Body of pancreas (tissue), 4 donors: ENCODE results near the gene LPCAT1. TPM values are rescaled to one million over a fixed set of nuclear protein-coding genes. Genes with fewer than 3 reads are reported as not detected.

Experiments
- ATAC-seq: fragments of 150-250 bp; one replicate; pipeline ENCODE4 v1.9.1; 2016
- DNase-seq, 4 donors: peaks; one replicate each; pipeline ENCODE4 v3.0.0-alpha.2; 2019
- H3K27ac ChIP-seq, 4 donors: fragments of 200-600 bp; sonication (generic); 1 replicate in 3 of 4; 2 replicates in 1 of 4; pipeline versions ENCODE4 v1.5.1 to v1.6.1; 2016 to 2019; ENCODE audit warnings: mild to moderate bottlenecking in 1 of 4, mixed read lengths in 1 of 4, moderate library complexity in 1 of 4
- H3K27me3 ChIP-seq, 2 donors: fragments of 200-600 bp; sonication (generic); one replicate each; pipeline ENCODE4 v1.6.0; 2016; ENCODE audit warnings: mild to moderate bottlenecking in 1 of 2
- H3K36me3 ChIP-seq, 2 donors: fragments of 200-600 bp; sonication (generic); replicated peaks in 1 of 2; 2 replicates each; pipeline ENCODE4 v1.5.1; 2016; ENCODE audit warnings: low read depth in 2 of 2; ENCODE audit not compliant: insufficient read depth in 1 of 2
- H3K4me1 ChIP-seq: fragments of 200-600 bp; sonication (generic); one replicate; pipeline ENCODE4 v1.6.0; 2016
- H3K4me3 ChIP-seq, 2 donors: fragments of 200-600 bp; sonication (generic); 1 replicate in 1 of 2; 2 replicates in 1 of 2; pipeline ENCODE4 v1.5.1; 2016 to 2019
- H3K9me3 ChIP-seq, 3 donors: fragments of 200-600 bp; sonication (generic); 1 replicate in 2 of 3; 2 replicates in 1 of 3; pipeline ENCODE4 v1.5.1; 2016
- POLR2A ChIP-seq, 3 donors: fragments of 450-650 bp; IDR thresholded peaks; one replicate each; pipeline ENCODE4 v1.6.1; 2016; ENCODE audit warnings: antibody characterized with exemption in 3 of 3, mild to moderate bottlenecking in 2 of 3
- WGBS, 2 donors: methylation state at CpG; one replicate each; pipeline ENCODE4 v1.1.5; 2017; 5-methylcytosine and 5-hydroxymethylcytosine counted together
- intact Hi-C: fragments of 100-400 bp; cut with DNase I; formaldehyde crosslinking; loops from one replicate; pipeline ENCODE4 v1.15.1; 2023
- total RNA-seq, 2 donors: library from RNA; depleted of rRNA; stranded (reverse); fragments of >200 nt; gene quantifications; one replicate each; pipeline ENCODE4 v1.1.0, GENCODE V29; 2016
- TF ChIP-seq, protein P1 (sequence below), 7 experiments: fragments of 450-650 bp in 4 of 7; fragments of 200-600 bp in 3 of 7; sonication (generic) in 3 of 7; IDR thresholded peaks; one replicate each; pipeline ENCODE4 v1.5.1; 2016 to 2019; ENCODE audit warnings: antibody characterized with exemption in 7 of 7

LPCAT1 gene
- total RNA-seq, 2 donors from 2014 or later = 17.1 to 21.5 TPM

DNA sequence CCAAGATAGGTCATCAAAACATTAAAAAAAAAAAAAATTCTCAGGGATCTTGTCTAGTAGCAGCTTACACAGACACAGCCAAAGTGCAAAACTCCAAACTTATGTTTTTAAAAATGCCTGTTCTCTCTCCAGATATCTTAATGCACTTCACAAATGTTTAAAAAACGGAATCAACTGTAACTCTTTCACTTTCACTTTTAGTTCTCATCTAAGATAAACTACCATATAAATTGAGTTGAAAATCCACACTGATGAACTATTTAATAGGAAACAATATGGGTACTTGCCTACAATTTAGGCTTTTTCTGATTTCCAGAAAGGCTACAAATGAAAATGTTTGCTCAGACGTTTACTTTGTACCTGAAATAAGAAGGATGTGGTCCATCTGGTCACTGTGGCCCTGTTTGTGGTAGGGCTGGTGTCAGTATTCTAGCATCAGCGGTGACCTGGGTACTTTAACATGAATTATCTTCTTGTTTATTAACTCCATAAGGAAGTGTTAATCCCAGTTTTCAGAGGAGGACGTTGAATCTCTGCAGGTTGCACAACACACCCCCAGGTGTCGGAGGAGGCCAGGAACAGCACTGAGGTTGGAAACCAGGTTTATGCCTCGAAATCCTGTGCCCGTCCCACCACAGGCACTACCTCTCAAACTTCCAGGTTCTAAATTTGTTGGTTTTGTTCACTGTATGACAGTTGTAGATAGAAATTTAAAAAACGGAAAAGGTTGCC lies 13.3 kb upstream of the LPCAT1 start:
- H3K4me1 ChIP-seq = peaks cover 7% of the 10 kb centered on the region
- no peaks in the 10 kb centered on the region for H3K9me3 ChIP-seq
- H3K4me3 ChIP-seq = no peak overlapping the region
- intact Hi-C loops = no loop called here
- ATAC-seq = no peak
- WGBS, 2 donors = 55 to 59% methylated on average over 8 of the region's 8 CpGs
- H3K36me3 ChIP-seq = no peaks in the 10 kb centered on the region
- no peak for DNase-seq
- TF ChIP-seq, protein P1, sequence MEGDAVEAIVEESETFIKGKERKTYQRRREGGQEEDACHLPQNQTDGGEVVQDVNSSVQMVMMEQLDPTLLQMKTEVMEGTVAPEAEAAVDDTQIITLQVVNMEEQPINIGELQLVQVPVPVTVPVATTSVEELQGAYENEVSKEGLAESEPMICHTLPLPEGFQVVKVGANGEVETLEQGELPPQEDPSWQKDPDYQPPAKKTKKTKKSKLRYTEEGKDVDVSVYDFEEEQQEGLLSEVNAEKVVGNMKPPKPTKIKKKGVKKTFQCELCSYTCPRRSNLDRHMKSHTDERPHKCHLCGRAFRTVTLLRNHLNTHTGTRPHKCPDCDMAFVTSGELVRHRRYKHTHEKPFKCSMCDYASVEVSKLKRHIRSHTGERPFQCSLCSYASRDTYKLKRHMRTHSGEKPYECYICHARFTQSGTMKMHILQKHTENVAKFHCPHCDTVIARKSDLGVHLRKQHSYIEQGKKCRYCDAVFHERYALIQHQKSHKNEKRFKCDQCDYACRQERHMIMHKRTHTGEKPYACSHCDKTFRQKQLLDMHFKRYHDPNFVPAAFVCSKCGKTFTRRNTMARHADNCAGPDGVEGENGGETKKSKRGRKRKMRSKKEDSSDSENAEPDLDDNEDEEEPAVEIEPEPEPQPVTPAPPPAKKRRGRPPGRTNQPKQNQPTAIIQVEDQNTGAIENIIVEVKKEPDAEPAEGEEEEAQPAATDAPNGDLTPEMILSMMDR (IDR thresholded peaks at IDR 0.05) = no peak
- TF ChIP-seq POLR2A (IDR thresholded peaks at IDR 0.05) = no peak
- no peaks in the 10 kb centered on the region for H3K27me3 ChIP-seq
- H3K27ac ChIP-seq = no peak overlapping the region

DNA sequence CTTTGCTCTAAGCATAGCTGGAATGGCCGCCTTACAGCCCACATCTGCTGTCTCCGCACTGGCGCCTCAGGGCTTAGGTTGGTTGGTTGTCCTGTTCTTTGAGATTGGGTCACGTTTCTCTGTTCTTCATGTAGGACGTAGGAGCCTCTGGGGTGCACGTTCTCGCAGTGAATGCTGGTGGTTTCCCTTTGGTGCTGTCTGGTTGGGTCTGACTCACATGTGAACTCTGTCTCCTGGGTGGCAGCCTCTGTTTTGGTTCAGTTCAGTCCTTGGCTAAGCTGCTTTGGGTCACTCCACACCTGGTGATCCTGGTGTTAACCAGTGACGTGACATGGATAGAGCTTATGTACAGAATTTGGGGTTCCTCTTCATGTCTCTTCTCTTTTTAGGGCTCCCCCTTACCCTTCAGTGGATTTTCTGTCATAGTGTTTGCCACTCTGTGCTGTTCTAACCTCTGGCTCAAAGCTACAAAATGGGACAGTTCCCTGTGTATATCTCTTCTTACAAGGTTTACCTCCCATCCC lies 12.6 kb upstream of the LPCAT1 start:
- no peak for DNase-seq
- Histone ChIP-seq H3K4me1 (peaks cover 7% of the 10 kb centered on the region), H3K27me3 (no peaks in the 10 kb centered on the region), H3K9me3 (no peaks in the 10 kb centered on the region), H3K27ac (no peak overlapping the region), H3K4me3 (no peak overlapping the region), H3K36me3 (no peaks in the 10 kb centered on the region)
- ATAC-seq = no peak
- 77 to 79% methylated on average over 7 to 8 of the region's 8 CpGs for WGBS, 2 donors
- TF ChIP-seq, protein P1 (IDR thresholded peaks at IDR 0.05) = no peak
- no peak for TF ChIP-seq POLR2A (IDR thresholded peaks at IDR 0.05)
- intact Hi-C loops = no loop called here

DNA sequence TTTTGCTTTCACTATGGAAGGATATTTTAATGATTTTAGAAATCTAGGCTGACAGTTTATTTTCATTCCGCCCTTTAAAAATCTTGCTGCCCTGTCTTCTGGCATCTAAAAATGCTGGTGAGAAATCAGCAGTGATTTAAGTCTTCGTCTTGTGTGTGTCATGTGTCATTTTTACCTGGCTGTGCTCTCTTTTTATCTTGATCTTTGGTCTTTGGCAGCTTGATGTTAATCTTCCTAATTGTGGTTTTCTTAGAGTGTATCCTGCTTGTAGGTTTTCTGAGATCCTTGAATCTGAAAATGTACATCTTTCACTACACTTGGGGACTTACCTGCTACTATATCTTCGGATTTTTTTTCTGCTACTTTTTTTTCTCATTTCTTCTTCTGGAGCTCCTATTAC lies 11.9 kb upstream of the LPCAT1 start:
- Histone ChIP-seq H3K27me3 (no peaks in the 10 kb centered on the region), H3K9me3 (no peaks in the 10 kb centered on the region), H3K4me1 (peaks cover 7% of the 10 kb centered on the region), H3K27ac (no peak overlapping the region), H3K36me3 (no peaks in the 10 kb centered on the region), H3K4me3 (no peak overlapping the region)
- ATAC-seq (no peak), DNase-seq (no peak)
- 56 to 82% methylated on average over 3 of the region's 3 CpGs for WGBS, 2 donors
- intact Hi-C loops = no loop called here
- TF ChIP-seq, protein P1 (IDR thresholded peaks at IDR 0.05) = no peak
- TF ChIP-seq POLR2A (IDR thresholded peaks at IDR 0.05) = no peak

DNA sequence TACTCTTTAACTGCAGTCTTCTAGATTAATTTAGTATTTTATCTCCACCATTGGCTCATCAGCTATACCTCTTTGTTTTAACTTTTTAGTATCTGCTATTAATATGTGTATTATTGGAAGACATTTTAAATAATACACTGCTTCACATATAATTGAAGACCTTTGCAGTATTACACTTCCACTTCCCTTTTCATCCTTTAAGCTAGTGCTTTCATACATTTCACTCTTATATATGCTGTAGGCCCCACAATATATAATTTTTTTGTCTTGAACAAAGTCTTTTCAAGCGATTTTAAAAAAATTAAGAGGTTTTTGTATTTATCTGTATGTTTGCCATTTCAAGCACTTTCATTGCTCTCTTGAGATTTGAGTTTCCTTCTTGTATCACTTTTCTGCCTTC lies 8.6 kb upstream of the LPCAT1 start:
- H3K9me3 ChIP-seq = no peaks in the 10 kb centered on the region
- no peak overlapping the region for H3K27ac ChIP-seq
- H3K4me3 ChIP-seq = no peak overlapping the region
- no peaks in the 10 kb centered on the region for H3K27me3 ChIP-seq
- ATAC-seq (no peak), DNase-seq (no peak)
- no peak for TF ChIP-seq POLR2A (IDR thresholded peaks at IDR 0.05)
- TF ChIP-seq, protein P1 (IDR thresholded peaks at IDR 0.05) = no peak
- 50 to 68% methylated on average over 1 of the region's 1 CpG for WGBS, 2 donors
- intact Hi-C loops = no loop called here
- peaks cover 7% of the 10 kb centered on the region for H3K4me1 ChIP-seq
- no peaks in the 10 kb centered on the region for H3K36me3 ChIP-seq

DNA sequence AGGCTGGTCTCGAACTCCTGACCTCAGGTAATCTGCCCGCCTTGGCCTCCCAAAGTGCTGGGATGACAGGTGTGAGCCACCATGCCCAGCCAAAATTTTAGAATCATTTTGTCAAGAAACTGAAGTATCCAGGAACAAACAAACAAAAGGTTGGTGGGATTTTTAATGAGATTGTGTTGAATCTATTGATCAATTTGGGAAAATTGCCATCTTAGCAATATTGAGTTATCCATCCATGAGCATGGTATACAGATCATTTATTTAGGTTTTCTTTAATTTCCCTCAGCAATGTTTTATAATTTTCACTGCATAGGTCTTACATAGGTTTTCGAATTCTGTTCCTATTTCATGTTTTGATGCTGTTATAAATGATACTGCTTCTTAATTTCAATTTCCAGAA lies 5.7 kb upstream of the LPCAT1 start:
- no peaks in the 10 kb centered on the region for H3K27me3 ChIP-seq
- H3K9me3 ChIP-seq = no peaks in the 10 kb centered on the region
- TF ChIP-seq POLR2A (IDR thresholded peaks at IDR 0.05) = no peak
- TF ChIP-seq, protein P1 (IDR thresholded peaks at IDR 0.05) = no peak
- WGBS, 2 donors = 90 to 97% methylated on average over 3 of the region's 3 CpGs
- H3K4me3 ChIP-seq = no peak overlapping the region
- intact Hi-C loops = no loop called here
- no peak overlapping the region for H3K27ac ChIP-seq
- DNase-seq (no peak), ATAC-seq (no peak)
- H3K4me1 ChIP-seq = peaks cover under 1% of the 10 kb centered on the region
- no peaks in the 10 kb centered on the region for H3K36me3 ChIP-seq
